ENCODE results near the gene AKAP10.

DNA sequence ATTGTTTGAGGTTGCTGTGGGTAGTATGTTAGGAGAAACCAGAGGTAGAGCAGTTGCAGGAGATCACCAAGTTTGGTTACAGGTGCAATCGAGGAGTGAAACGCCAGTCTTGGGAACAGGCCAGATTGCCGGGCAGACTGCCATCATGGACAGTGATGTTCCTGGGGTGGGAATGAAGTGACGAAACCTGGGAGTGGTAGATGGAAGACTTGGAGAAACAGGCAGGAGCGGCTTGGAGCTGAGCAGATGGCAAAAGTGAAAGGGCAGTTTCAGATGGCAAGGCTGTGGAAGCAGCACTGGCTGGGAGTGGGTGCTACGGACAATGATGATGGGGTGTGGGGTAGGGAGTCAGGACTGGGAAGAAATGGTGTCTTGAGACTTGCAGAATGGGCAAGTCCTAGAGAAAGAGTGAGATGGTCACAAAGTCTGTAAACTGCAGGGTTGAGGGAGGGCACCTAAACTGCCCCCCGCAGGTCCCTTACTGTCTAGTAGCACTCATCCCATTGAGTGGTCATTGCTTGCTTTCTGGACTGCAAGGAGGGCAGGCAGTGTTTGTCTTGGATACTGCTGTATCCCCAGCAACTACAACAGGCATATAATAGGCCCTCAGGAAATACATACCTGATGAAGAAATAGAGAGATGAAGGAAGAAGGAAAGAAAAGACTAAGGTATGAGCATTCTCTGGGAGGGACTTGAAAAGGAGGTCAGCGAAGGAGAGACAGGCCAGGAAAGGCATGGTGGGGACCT, 80.4 kb downstream of the AKAP10 start:
- TF ChIP-seq, protein P1, sequence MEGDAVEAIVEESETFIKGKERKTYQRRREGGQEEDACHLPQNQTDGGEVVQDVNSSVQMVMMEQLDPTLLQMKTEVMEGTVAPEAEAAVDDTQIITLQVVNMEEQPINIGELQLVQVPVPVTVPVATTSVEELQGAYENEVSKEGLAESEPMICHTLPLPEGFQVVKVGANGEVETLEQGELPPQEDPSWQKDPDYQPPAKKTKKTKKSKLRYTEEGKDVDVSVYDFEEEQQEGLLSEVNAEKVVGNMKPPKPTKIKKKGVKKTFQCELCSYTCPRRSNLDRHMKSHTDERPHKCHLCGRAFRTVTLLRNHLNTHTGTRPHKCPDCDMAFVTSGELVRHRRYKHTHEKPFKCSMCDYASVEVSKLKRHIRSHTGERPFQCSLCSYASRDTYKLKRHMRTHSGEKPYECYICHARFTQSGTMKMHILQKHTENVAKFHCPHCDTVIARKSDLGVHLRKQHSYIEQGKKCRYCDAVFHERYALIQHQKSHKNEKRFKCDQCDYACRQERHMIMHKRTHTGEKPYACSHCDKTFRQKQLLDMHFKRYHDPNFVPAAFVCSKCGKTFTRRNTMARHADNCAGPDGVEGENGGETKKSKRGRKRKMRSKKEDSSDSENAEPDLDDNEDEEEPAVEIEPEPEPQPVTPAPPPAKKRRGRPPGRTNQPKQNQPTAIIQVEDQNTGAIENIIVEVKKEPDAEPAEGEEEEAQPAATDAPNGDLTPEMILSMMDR (tag by site-specific recombination; IDR thresholded peaks at IDR 0.05): no peak
- no peak for TF ChIP-seq MZF1 (tag by site-specific recombination; IDR thresholded peaks at IDR 0.05; ENCODE audit: borderline replicate concordance)
- TF ChIP-seq, protein P2, sequence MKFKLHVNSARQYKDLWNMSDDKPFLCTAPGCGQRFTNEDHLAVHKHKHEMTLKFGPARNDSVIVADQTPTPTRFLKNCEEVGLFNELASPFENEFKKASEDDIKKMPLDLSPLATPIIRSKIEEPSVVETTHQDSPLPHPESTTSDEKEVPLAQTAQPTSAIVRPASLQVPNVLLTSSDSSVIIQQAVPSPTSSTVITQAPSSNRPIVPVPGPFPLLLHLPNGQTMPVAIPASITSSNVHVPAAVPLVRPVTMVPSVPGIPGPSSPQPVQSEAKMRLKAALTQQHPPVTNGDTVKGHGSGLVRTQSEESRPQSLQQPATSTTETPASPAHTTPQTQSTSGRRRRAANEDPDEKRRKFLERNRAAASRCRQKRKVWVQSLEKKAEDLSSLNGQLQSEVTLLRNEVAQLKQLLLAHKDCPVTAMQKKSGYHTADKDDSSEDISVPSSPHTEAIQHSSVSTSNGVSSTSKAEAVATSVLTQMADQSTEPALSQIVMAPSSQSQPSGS (tag by site-specific recombination; IDR thresholded peaks at IDR 0.05; ENCODE audit: low read depth): no peak
- TF ChIP-seq ZEB2 (tag by site-specific recombination; IDR thresholded peaks at IDR 0.05): no peak
- TF ChIP-seq, protein P3, sequence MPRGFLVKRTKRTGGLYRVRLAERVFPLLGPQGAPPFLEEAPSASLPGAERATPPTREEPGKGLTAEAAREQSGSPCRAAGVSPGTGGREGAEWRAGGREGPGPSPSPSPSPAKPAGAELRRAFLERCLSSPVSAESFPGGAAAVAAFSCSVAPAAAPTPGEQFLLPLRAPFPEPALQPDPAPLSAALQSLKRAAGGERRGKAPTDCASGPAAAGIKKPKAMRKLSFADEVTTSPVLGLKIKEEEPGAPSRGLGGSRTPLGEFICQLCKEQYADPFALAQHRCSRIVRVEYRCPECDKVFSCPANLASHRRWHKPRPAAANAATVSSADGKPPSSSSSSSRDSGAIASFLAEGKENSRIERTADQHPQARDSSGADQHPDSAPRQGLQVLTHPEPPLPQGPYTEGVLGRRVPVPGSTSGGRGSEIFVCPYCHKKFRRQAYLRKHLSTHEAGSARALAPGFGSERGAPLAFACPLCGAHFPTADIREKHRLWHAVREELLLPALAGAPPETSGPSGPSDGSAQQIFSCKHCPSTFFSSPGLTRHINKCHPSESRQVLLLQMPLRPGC (tag by site-specific recombination; IDR thresholded peaks at IDR 0.05): no peak
- TF ChIP-seq ZNF239 (tag by site-specific recombination; IDR thresholded peaks at IDR 0.05): no peak
- TF ChIP-seq WT1 (tag by site-specific recombination; IDR thresholded peaks at IDR 0.05): no peak
- no peak for TF ChIP-seq ZNF223 (tag by site-specific recombination; IDR thresholded peaks at IDR 0.05)
- no peak for TF ChIP-seq ZXDB (tag by site-specific recombination; IDR thresholded peaks at IDR 0.05)

Measured in HEK293 (cell line).